SK-N-MC (cell line): ENCODE results near the gene ARHGAP29.

ENCODE experiments used
- EZH2 ChIP-seq: fragments of 200-600 bp; sonication (generic); IDR thresholded peaks from one replicate; pipeline ENCODE4 v1.6.1; 2017; ENCODE audit warnings: antibody characterized with exemption
- FOXP2 ChIP-seq: optimal IDR thresholded peaks from 2 replicates; pipeline ENCODE3; 2011; ENCODE audit warnings: mild to moderate bottlenecking, moderate library complexity; ENCODE audit not compliant: insufficient read depth; ENCODE audit errors: extremely low read length, control extremely low read depth
- POLR2AphosphoS5 ChIP-seq: IDR thresholded peaks from 2 replicates; pipeline ENCODE4 v1.6.1; 2012; ENCODE audit warnings: mild to moderate bottlenecking, low read depth, low read length, borderline replicate concordance

GRCh38 chr1:94178901-94179300, 58.5 kb downstream of the ARHGAP29 start:
- no peak for TF ChIP-seq EZH2
- TF ChIP-seq POLR2AphosphoS5, result no peak
- TF ChIP-seq FOXP2, result no peak
